HUES48 (cell line): Measurements from ENCODE around the gene CTNNA2.

Source experiments
- H3K27ac ChIP-seq: one replicate; pipeline ENCODE4 v1.7.0; 2013; ENCODE audit warnings: low read depth, low read length, inconsistent platforms
- H3K27me3 ChIP-seq: 2 replicates; pipeline ENCODE4 v1.6.1; 2013; ENCODE audit warnings: mild to moderate bottlenecking, low read length; ENCODE audit not compliant: control insufficient read depth, insufficient read depth
- H3K36me3 ChIP-seq: 2 replicates; pipeline ENCODE4 v1.6.1; 2013; ENCODE audit warnings: low read length; ENCODE audit not compliant: control insufficient read depth, insufficient read depth
- H3K4me1 ChIP-seq: 2 replicates; pipeline ENCODE4 v1.6.1; 2013; ENCODE audit warnings: mild to moderate bottlenecking, low read length; ENCODE audit not compliant: control insufficient read depth, insufficient read depth
- H3K4me3 ChIP-seq: 2 replicates; pipeline ENCODE4 v1.5.1; 2013; ENCODE audit warnings: mild to moderate bottlenecking, low read depth, low read length
- H3K9ac ChIP-seq: 2 replicates; pipeline ENCODE4 v1.6.1; 2013; ENCODE audit warnings: mild to moderate bottlenecking, low read depth, low read length, moderate library complexity
- H3K9me3 ChIP-seq: 2 replicates; pipeline ENCODE4 v1.6.1; 2013; ENCODE audit warnings: low read length; ENCODE audit not compliant: control insufficient read depth, insufficient read depth

CTNNA2 gene

DNA sequence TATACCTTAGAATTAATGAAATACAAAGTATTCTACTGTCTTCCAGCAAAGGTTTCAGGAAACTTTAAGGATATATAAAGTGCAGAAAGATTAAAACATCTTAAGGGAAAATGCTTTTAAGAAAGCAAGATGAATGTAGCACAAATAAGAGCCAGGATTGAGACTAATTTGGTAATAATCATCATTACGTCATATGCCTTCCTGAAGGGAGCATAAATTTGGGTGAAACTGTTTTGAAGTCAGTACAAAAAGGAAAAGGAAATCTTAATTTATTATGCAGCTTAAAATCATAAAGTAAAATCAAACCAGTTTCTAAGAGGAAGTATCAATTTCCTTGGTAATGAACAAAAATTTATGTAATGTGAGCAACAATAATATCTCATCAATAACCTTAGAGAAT, 221.7 kb downstream of the CTNNA2 start:
- Histone ChIP-seq H3K27ac (no peak overlapping the region), H3K27me3 (no peaks in the 10 kb centered on the region), H3K9me3 (no peaks in the 10 kb centered on the region), H3K4me1 (no peaks in the 10 kb centered on the region), H3K4me3 (no peak overlapping the region), H3K36me3 (no peaks in the 10 kb centered on the region), H3K9ac (no peak overlapping the region)

DNA sequence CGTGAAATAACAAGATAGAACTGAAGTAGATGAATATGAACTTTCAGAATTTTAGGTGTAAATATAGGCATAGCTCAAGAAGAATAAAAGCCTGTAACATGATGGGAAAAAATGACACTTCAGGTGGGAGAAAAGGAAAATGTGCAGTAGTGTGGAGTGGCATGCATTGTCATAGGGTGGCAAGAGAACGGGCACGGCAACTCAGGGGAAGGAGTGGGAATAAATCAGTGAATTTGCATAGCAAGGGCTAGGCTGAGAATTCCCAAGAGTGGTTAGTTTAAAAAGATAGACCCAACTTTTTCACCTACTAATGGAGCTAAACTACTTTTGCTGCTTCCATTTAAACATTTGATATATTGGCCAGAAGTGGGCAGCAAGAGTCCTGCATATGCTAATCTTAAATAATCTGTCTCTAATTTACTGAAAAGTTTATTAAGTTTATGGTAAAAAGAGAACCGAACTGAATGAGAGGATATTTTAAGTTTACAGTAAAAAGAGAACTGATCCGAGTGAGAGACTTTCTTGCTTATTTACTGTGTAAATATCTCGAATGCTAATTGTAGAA, 228.1 kb downstream of the CTNNA2 start:
- Histone ChIP-seq H3K27me3 (no peaks in the 10 kb centered on the region), H3K36me3 (no peaks in the 10 kb centered on the region), H3K9ac (no peak overlapping the region), H3K4me3 (no peak overlapping the region), H3K9me3 (no peaks in the 10 kb centered on the region), H3K27ac (no peak overlapping the region), H3K4me1 (0 out of 2 replicates have a peak, but pooled peaks cover 9% of the 10 kb centered on the region)

DNA sequence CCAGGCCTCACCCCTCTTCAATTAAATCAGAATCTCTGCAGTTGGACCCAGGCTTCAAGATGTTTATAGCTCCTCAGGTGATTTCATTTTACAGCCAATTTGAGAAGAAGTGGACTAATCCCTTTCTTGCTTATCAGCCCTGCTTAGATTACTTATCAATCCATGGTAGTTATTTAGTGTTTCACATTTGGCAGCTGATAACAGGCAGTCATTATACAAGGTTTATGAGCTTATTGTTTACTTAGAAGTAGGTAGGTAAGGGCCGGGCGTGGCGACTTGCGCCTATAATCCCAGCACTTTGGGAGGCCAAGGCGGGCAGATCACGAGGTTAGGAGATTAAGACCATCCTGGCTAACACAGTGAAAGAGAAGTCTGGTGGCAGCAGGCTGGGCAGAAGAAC, 237.5 kb downstream of the CTNNA2 start:
- no peaks in the 10 kb centered on the region for H3K36me3 ChIP-seq
- H3K27ac ChIP-seq, result no peak overlapping the region
- H3K27me3 ChIP-seq, result no peaks in the 10 kb centered on the region
- H3K9me3 ChIP-seq, result no peaks in the 10 kb centered on the region
- no peak overlapping the region for H3K9ac ChIP-seq
- H3K4me1 ChIP-seq, result no peaks in the 10 kb centered on the region
- H3K4me3 ChIP-seq, result no peak overlapping the region

DNA sequence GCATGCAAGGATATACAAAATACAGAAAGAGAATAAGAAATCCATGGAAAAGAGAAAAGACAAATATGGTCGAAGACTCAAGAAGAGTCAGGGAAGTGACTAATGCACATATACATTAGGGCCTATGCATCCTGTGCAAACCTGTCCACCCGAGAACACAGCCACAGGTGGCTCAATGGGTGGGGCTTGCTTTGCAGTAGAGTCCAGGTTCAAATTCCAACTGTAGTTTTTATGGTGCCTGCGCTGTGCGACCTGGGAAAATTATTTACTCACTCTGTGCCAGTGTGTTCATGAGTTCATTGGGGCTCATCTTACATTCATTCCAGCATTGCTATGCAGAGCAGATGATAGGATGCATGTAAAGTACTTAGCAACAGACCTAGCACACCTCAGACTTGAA, 244.7 kb downstream of the CTNNA2 start:
- H3K4me1 ChIP-seq, result peaks cover 13% of the 10 kb centered on the region
- H3K9me3 ChIP-seq, result no peaks in the 10 kb centered on the region
- H3K9ac ChIP-seq, result no peak overlapping the region
- no peaks in the 10 kb centered on the region for H3K27me3 ChIP-seq
- no peak overlapping the region for H3K27ac ChIP-seq
- no peaks in the 10 kb centered on the region for H3K36me3 ChIP-seq
- H3K4me3 ChIP-seq, result no peak overlapping the region

DNA sequence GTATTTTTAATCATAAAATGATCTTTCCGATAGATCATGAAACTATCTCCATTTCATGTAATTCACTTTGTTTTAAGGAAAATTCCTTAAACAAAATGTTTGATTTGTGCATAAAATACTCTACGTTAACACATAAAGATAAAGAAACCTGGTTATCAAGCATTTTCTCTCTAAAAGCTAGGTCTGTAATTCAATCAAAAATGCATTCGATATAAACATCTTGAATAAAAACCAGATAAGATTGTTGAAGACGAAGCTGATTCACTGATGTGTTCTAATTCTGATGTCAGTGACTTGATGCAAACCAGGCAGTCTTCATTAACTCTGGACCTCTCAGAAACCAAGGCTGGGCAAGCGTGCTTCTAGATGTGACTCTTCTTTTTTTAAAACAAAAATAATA, 245.2 kb downstream of the CTNNA2 start:
- no peak overlapping the region for H3K27ac ChIP-seq
- H3K36me3 ChIP-seq, result no peaks in the 10 kb centered on the region
- H3K9me3 ChIP-seq, result no peaks in the 10 kb centered on the region
- no peak overlapping the region for H3K4me3 ChIP-seq
- H3K9ac ChIP-seq, result no peak overlapping the region
- peaks cover 13% of the 10 kb centered on the region for H3K4me1 ChIP-seq
- no peaks in the 10 kb centered on the region for H3K27me3 ChIP-seq

DNA sequence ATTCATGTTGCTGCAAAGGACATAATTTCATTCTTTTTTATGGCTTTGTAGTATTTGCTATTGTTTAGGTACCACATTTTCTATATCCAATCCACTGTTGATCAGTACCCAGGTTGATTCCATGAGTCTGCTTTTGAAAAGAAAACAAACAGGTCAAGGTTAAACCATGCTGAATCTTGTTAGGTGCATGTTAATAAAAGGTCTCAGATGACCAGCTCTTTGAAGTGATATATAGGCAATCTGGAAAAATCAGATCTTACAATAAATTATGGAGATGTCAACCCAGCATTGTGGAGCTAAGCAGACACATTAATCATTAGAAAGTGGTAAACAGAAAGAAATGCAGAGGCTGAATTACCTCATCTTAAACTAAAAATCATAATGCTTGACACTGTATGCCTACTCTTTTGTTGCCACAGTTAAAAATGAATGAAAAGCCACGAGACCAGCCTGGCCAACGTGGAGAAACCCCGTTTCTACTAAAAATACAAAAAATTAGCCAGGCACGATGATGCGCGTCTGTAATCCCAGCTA, 246.0 kb downstream of the CTNNA2 start:
- Histone ChIP-seq H3K27ac (no peak overlapping the region), H3K27me3 (no peaks in the 10 kb centered on the region), H3K4me3 (no peak overlapping the region), H3K9me3 (no peaks in the 10 kb centered on the region), H3K9ac (no peak overlapping the region), H3K36me3 (no peaks in the 10 kb centered on the region), H3K4me1 (peaks cover 13% of the 10 kb centered on the region)

DNA sequence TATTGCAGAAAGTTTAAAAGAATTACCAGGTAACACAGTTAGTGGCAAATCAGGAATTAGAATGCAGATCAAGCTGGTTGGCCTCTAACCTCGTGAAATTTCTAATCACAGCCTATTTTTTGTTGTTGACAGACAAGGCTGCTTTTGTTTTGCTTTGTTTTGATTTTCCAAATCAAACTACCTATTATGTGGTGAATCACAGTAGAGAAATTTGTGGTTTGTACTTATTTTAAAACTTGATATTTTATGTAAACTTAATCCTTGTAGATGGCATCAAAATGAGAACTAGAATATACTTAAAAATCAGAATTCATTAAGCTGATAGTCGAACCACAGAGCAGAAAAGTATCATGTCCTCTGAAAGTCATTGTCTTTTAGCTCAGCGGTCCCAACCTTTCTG, 258.1 kb downstream of the CTNNA2 start:
- Histone ChIP-seq H3K27ac (no peak overlapping the region), H3K27me3 (no peaks in the 10 kb centered on the region), H3K9ac (no peak overlapping the region), H3K4me3 (no peak overlapping the region), H3K9me3 (no peaks in the 10 kb centered on the region), H3K4me1 (peaks cover 8% of the 10 kb centered on the region), H3K36me3 (no peaks in the 10 kb centered on the region)

DNA sequence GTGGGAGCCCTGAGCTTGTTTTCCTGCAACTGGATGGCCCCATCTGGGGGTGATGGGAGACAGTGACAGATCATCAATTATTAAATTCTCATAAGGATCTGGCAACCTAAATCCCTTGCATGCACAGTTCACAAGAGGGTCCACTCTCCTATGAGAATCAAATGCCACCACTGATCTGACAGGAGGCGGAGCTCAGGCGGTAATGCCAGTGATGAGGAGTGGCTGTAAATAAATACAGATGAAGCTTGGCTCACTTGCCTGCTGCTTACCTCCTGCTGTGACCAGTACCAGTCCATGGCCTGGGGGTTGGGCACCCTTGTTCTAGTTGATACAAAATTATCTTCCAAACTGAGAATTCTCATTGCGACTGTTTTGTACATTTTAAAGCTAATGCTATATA, 258.6 kb downstream of the CTNNA2 start:
- no peaks in the 10 kb centered on the region for H3K9me3 ChIP-seq
- no peaks in the 10 kb centered on the region for H3K27me3 ChIP-seq
- H3K9ac ChIP-seq, result no peak overlapping the region
- peaks cover 8% of the 10 kb centered on the region for H3K4me1 ChIP-seq
- H3K4me3 ChIP-seq, result no peak overlapping the region
- no peaks in the 10 kb centered on the region for H3K36me3 ChIP-seq
- H3K27ac ChIP-seq, result no peak overlapping the region

DNA sequence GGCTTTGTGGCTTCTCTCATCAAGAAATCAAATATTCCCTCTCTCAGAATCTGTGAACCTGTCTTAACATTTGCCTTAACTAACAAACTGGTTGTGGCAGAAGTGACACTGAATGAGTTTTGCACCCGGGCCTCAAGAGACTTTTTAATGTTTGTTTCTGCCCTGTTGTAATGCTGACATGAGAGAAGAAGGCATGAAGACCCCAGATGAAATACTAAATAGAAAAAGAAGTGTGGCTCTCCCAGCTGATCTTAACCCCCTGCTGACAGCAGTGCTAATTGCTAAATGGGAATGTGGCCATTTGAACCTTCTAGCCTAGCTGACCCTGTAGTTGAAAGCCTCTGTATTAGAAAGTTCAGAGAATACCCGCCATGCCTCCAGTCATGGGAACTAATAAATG, 261.2 kb downstream of the CTNNA2 start:
- no peaks in the 10 kb centered on the region for H3K27me3 ChIP-seq
- H3K36me3 ChIP-seq, result no peaks in the 10 kb centered on the region
- no peak overlapping the region for H3K9ac ChIP-seq
- peaks cover 8% of the 10 kb centered on the region for H3K4me1 ChIP-seq
- H3K4me3 ChIP-seq, result no peak overlapping the region
- no peak overlapping the region for H3K27ac ChIP-seq
- H3K9me3 ChIP-seq, result no peaks in the 10 kb centered on the region

DNA sequence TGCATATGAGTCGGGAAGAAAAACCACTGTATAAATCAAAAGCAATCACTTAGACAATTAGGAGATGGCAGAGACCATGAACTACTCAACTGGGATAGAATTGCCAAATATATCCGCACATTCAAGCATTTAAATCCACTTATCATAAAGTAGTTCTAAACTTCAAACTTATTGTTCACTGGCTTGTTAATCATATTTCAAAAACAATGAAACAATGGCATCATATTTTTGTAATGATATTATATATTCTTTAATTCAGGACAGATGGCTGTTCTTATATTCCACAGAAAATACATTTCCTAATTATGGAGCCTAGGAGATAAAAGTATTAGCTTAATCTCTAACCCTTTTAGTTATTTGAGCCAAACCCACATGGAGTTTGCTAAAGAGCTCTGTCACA, 263.6 kb downstream of the CTNNA2 start:
- no peaks in the 10 kb centered on the region for H3K27me3 ChIP-seq
- H3K9ac ChIP-seq, result no peak overlapping the region
- no peaks in the 10 kb centered on the region for H3K36me3 ChIP-seq
- no peak overlapping the region for H3K4me3 ChIP-seq
- H3K27ac ChIP-seq, result no peak overlapping the region
- H3K4me1 ChIP-seq, result peaks cover 8% of the 10 kb centered on the region
- no peaks in the 10 kb centered on the region for H3K9me3 ChIP-seq

DNA sequence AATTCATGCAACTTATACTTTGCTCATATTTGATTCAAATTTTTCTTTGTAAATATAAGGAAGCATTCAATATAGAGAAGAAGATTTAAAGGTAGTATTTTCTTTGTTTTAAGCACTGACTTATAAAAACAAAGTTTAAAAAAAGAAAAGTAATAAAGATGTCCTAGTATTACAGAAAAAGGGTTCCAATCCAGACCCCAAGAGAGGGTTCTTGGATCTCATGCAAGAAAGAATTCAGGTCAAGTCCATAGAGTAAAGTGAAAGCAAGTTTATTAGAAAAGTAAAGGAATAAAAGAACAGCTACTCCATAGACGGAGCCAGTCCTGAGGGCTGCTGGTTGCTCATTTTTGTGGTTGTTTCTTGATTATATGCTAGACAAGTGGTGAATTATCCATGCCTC, 267.9 kb downstream of the CTNNA2 start:
- H3K4me1 ChIP-seq, result peaks cover 17% of the 10 kb centered on the region
- no peak overlapping the region for H3K27ac ChIP-seq
- H3K9ac ChIP-seq, result no peak overlapping the region
- H3K9me3 ChIP-seq, result no peaks in the 10 kb centered on the region
- H3K4me3 ChIP-seq, result no peak overlapping the region
- H3K27me3 ChIP-seq, result no peaks in the 10 kb centered on the region
- H3K36me3 ChIP-seq, result no peaks in the 10 kb centered on the region
